H1 (cell line): ENCODE results near the gene BNC2. TPM values are rescaled to one million over a fixed set of nuclear protein-coding genes. Genes with fewer than 3 reads are reported as not detected.

ENCODE experiments used
- CBX8 ChIP-seq: fragments of 300-800, 300-1000 bp; sonication (generic); IDR thresholded peaks from 2 replicates; pipeline ENCODE4 v1.7.1; 2016; ENCODE audit warnings: low read depth, low read length, borderline replicate concordance
- EP300 ChIP-seq, 2 experiments: IDR thresholded peaks; 1 replicate in 1 of 2; 2 replicates in 1 of 2; pipeline ENCODE4 v1.6.1; 2011 to 2012; ENCODE audit warnings: low read depth in 2 of 2, low read length in 2 of 2, mild to moderate bottlenecking in 2 of 2, borderline replicate concordance in 1 of 2, inconsistent platforms in 1 of 2, moderate library complexity in 1 of 2
- FOSL1 ChIP-seq: IDR thresholded peaks from 2 replicates; pipeline ENCODE4 v1.6.1; 2011; ENCODE audit warnings: mild to moderate bottlenecking, low read depth, low read length, moderate library complexity; ENCODE audit not compliant: insufficient read depth
- GTF2F1 ChIP-seq: IDR thresholded peaks from 2 replicates; pipeline ENCODE4 v1.6.1; 2012; ENCODE audit warnings: low read depth, low read length, improper control_type of control experiment, borderline replicate concordance
- JUND ChIP-seq: IDR thresholded peaks from 2 replicates; pipeline ENCODE4 v1.6.1; 2011; ENCODE audit warnings: mild to moderate bottlenecking, improper control_type of control experiment, low read length
- KDM4A ChIP-seq: IDR thresholded peaks from one replicate; pipeline ENCODE4 v1.7.1; 2012; ENCODE audit warnings: low read depth, mild to moderate bottlenecking, moderate library complexity, low read length, inconsistent platforms; ENCODE audit not compliant: severe bottlenecking
- NANOG ChIP-seq: IDR thresholded peaks from 2 replicates; pipeline ENCODE4 v1.6.1; 2011; ENCODE audit warnings: low read length, low read depth, mild to moderate bottlenecking, inconsistent platforms; ENCODE audit not compliant: insufficient read depth, poor library complexity, severe bottlenecking
- SIX5 ChIP-seq: IDR thresholded peaks from 2 replicates; pipeline ENCODE4 v1.6.1; 2011; ENCODE audit warnings: mild to moderate bottlenecking, low read depth, low read length
- polyA plus RNA-seq, 7 experiments: library from polyadenylated mRNA; depleted of rRNA in 3 of 7; stranded (reverse) in 5 of 7; unstranded in 2 of 7; fragments of >200 nt in 5 of 7; fragments of 200-250 nt in 2 of 7; gene quantifications; 1 replicate in 5 of 7; 2 replicates in 1 of 7; 4 replicates in 1 of 7; pipeline versions ENCODE4 v1.2.1 to v1.2.3, GENCODE V29; 2011 to 2013; ENCODE audit warnings: missing spikeins in 2 of 7, mixed read lengths in 2 of 7
- total RNA-seq: library from RNA; stranded (reverse); fragmentation: NEBNext Ultra II Directional; extraction: Animal tissue kit (Norgen Biotek cat#: 25700); gene quantifications from 2 replicates; pipeline ENCODE4 v1.2.1, GENCODE V29; 2021

The BNC2 gene
- total and polyA plus RNA-seq, 2 of the 8 experiments (the other 6 are each of a cell fraction or from before 2014, with no cell fraction given): 16.0 to 26.8 TPM

DNA sequence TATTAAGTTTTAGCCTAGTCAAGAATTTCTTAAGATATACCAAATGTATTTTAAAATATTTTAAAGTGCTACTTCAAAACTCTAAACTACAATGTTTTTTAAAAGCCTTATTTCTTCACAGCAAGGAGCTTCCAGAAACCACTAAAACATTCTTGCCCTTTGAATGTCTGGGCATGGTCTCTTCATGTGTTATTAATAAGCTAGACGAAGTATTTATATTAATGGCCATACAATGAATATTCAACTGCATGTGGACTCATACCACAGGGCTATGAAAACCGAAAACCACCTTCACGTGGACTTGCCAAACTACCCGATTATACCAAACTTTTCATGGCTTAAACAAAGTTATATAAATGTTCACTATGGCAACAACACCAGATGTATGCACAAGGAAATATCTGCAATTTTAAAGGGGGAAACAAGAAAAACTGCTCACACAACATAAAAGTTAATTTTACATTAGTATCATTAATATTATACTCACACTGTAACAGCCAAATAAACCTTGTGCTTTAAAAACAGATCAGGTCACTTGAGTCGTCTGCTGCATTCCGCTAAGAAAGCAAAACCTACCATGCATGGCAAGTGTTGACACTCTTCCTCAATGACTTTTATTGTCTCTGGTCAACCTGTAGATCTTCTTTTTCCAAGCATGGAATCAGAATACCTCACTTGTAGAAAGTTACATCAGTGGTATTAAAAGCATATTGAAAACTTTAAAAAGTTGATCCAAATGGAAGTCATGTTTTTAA is 246.3 kb downstream of the BNC2 start (continued):
- TF ChIP-seq SIX5 (no peak), NANOG (no peak), FOSL1 (no peak), CBX8 (no peak), EP300 (IDR thresholded peaks at IDR 0.05; ENCODE audit: borderline replicate concordance in 1 of 2, low read depth in 2 of 2, low read length in 2 of 2) (no peak), KDM4A (no peak), JUND (no peak), GTF2F1 (no peak)
